ENCODE measurements around the gene ZBTB38.

DNA sequence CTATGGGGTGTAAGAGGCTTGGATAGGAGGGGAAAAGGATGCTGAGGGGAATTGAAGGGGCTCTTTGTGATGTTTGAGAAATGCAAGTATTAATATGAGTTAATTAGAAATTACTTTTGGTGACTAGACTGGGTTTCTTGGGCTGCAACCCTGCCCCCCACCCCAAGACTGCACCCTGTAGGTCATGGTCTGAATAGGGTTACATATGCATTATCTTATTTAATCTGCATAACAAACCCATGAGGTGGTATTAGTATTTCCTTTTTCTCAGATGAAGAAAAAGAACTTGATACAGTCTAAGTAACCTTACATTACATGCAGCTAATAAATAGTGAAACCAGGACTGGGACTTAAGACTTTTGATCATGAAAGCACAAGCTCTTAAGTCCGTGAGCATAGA, 5.6 kb upstream of the ZBTB38 start:
- TF ChIP-seq EZH2phosphoT487 (IDR thresholded peaks at IDR 0.05; ENCODE audit: insufficient read depth, low read depth) (no peak), EZH2 (IDR thresholded peaks at IDR 0.05; ENCODE audit: insufficient read depth, poor library complexity, severe bottlenecking) (no peak)

All from GM23248 (cell line).